Adrenal gland (tissue), 5 donors: ENCODE data around the gene CAMTA2.

ENCODE experiments used
- CTCF ChIP-seq, 6 experiments: fragments of 450-650 bp in 4 of 6; fragments of 200-600 bp in 2 of 6; sonication (generic) in 1 of 6; IDR thresholded peaks; 1 replicate in 5 of 6; 2 replicates in 1 of 6; pipeline versions ENCODE4 v1.5.1 to v1.8.0; 2016 to 2021; ENCODE audit warnings: antibody characterized with exemption in 6 of 6, mild to moderate bottlenecking in 2 of 6, moderate library complexity in 1 of 6
- POLR2A ChIP-seq, 2 donors: fragments of 450-650 bp; IDR thresholded peaks; one replicate each; pipeline ENCODE4 v1.6.1; 2017; ENCODE audit warnings: antibody characterized with exemption in 2 of 2, mild to moderate bottlenecking in 2 of 2, moderate library complexity in 1 of 2
- donor health status: DM: no; HTN: no; CAD: no.

- TF ChIP-seq CTCF (IDR thresholded peaks at IDR 0.05) (no peak), POLR2A (IDR thresholded peaks at IDR 0.05) (no peak)
These were observed 14.8 kb upstream of the CAMTA2 start for GRCh38 chr17:5002121-5002788.
